ENCODE data around the gene AGBL1.
"Not testable (repeated sequence)": the region's sequence is repeated elsewhere in the genome, so short reads cannot be mapped to it uniquely, and the experiment has no call there.

Gene AGBL1

DNA sequence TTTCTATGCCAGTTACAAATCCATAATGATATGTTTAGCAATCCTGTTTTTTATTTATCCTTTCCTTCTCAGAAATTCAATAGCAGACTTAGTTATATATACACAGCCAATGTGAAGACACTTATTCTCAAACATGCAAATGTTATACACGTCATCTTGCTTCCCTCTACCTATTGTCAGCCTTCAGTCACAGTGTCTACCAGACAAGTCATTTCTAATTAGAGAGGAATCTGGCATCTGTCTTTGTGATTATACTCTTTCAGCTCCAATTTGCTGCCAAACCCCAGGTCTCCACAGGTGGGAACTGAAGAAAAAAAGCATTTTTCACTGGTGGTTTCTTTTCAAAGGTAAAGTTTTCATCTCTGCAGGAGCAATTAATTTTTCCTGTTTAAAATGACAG, 793.1 kb downstream of the AGBL1 start:
- H3K4me3 ChIP-seq (ENCODE audit: low read depth, low read length) = no peak overlapping the region
- TF ChIP-seq, protein P1, sequence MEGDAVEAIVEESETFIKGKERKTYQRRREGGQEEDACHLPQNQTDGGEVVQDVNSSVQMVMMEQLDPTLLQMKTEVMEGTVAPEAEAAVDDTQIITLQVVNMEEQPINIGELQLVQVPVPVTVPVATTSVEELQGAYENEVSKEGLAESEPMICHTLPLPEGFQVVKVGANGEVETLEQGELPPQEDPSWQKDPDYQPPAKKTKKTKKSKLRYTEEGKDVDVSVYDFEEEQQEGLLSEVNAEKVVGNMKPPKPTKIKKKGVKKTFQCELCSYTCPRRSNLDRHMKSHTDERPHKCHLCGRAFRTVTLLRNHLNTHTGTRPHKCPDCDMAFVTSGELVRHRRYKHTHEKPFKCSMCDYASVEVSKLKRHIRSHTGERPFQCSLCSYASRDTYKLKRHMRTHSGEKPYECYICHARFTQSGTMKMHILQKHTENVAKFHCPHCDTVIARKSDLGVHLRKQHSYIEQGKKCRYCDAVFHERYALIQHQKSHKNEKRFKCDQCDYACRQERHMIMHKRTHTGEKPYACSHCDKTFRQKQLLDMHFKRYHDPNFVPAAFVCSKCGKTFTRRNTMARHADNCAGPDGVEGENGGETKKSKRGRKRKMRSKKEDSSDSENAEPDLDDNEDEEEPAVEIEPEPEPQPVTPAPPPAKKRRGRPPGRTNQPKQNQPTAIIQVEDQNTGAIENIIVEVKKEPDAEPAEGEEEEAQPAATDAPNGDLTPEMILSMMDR (IDR thresholded peaks at IDR 0.05; ENCODE audit: low read depth, low read length, missing control alignments) = no peak
- DNase-seq (ENCODE audit: low read depth) = no peak

DNA sequence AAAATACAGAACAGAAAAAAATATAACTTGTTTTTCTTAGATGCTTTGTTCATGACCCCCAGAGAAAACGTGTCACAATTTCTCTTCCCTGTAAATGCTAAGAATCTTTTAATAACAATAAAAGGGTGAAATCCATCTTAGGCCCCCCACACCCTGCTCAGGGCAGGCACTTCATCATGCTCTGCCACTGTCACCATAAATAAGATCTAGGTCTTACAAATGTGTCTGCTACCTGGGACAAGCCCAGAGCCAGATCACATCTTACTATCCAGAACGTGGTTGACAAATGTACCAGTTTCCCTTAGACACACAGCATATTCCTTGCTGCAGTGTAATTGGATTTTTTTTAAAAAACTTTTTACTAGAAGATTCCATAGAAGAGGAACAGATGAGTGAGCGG, 795.4 kb downstream of the AGBL1 start:
- TF ChIP-seq, protein P1 (IDR thresholded peaks at IDR 0.05; ENCODE audit: low read depth, low read length, missing control alignments) = no peak
- no peak for DNase-seq (ENCODE audit: low read depth)
- no peak overlapping the region for H3K4me3 ChIP-seq (ENCODE audit: low read depth, low read length)

DNA sequence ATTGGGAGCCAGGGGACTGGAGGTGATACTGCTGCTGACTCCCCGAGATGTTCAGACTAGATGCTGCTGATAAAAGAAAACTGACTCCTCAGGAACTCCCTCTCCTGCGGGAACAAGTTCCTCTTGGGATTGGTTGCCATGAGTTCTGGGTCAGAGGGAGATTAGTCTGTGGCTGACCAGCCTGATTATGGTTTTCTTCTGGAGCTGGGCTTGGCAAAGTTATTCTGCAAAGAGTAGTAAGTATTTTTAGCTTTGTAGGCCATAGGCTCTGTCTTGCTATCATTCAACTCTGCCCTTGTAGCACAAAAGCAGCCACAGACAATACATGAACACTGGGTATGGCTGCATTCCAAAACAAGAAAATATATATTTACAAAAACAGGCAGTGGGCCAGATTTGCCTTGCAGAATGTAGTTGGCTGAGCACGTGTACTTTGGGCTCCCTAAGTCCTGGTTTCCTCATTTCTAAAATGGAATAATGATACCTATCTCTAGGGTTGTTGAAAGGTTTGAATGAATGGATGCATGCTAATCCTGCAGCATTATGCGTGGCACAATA, 796.8 kb downstream of the AGBL1 start:
- TF ChIP-seq, protein P1 (IDR thresholded peaks at IDR 0.05; ENCODE audit: low read depth, low read length, missing control alignments) = no peak
- H3K4me3 ChIP-seq (ENCODE audit: low read depth, low read length) = no peak overlapping the region
- no peak for DNase-seq (ENCODE audit: low read depth)

DNA sequence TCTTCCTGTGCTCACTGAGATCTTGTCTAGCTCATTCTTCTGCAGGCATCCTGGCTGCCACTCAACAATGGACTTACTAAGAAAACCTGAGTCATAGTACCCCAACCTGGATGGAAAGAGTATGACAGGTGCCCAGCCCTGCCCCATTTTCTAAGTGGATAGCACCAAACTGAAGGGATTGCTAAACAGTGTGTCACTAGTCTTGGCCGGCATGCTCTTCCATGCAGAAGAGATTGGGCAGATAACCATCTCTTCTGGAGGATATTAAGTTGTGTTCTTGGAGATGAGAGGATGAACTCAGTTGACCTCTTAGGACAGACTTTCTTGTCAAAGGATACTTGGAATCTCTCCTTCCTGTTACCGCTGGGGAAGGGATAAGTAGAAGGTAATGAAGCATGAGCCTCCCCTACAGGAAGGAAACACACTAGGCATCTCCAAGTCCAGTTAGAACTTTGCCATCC, 797.5 kb downstream of the AGBL1 start:
- DNase-seq (ENCODE audit: low read depth) = no peak
- H3K4me3 ChIP-seq (ENCODE audit: low read depth, low read length) = no peak overlapping the region
- TF ChIP-seq, protein P1 (IDR thresholded peaks at IDR 0.05; ENCODE audit: low read depth, low read length, missing control alignments) = no peak

DNA sequence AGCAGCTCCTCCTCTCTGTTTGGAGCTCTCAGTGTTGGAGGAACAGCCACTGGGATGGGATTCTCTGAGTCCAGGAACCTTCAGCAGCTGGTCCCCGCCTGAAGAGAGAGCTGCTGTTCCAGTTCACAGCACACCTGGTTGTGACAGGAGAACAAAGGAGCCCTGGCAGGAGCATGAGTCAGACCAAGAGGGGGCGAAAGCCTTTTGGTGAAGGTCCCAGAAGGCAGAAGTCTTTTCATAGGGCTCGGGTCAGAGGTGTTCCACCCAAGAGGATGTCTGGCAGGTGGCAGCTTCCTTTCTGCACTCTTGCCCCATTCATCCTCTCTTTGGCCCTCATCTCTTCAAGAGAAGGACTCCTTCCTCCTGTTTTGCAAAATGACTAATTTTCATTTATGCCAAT, 799.2 kb downstream of the AGBL1 start:
- peak; percentile 4 for DNase-seq (ENCODE audit: low read depth)

DNA sequence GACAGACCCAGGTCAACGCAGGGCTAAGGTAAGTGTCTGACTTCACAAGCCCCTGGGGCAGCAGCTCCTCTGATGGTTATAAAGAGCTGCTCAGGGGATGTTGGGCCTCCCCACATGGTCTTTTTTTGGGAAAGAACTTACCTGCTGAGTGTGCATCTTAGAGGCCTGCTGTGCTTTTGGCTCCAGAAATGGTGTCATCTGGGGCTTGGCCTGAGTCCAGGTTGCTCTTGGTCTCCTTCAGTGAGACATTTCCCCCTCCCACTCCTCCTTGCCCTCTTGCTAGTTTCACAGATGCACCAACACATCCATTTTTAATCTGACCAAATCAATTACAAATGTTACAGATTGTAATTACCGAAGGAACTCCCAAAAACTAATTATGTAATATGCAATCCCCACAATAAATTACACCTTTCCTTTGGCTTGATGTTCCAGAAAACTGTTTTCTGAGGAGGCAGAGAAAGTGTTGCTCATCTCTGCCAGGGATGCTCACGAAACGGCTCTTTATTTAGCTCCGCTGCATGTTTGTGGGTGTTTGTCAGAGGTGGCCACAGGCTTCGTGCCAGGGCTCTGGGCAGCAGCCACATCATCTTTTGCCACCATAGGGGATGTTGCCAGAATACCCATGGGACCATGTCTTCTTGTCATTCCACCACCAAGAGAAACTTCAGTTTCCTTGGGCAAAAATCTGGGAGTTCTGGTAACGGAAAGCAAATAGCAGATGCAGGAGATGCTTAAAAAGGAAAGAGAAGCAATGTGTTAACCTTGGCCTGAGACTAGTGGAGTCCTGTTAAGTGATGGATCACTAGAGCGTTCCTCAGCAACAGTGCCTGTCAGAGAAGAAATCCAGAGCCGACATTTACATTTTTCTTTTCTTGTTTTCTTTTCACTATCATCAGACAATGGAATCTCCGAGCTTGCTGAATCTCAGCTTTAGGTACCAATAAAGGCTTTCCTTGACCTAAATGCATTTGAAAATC, 799.9 kb downstream of the AGBL1 start:
- no peak for DNase-seq (ENCODE audit: low read depth)
- TF ChIP-seq, protein P1 (IDR thresholded peaks at IDR 0.05; ENCODE audit: low read depth, low read length, missing control alignments) = no peak
- no peak overlapping the region for H3K4me3 ChIP-seq (ENCODE audit: low read depth, low read length)

More for the DNA sequence above, 799.2 kb downstream of the AGBL1 start:
- H3K4me3 ChIP-seq (ENCODE audit: low read depth, low read length) = not testable (repeated sequence)

DNA sequence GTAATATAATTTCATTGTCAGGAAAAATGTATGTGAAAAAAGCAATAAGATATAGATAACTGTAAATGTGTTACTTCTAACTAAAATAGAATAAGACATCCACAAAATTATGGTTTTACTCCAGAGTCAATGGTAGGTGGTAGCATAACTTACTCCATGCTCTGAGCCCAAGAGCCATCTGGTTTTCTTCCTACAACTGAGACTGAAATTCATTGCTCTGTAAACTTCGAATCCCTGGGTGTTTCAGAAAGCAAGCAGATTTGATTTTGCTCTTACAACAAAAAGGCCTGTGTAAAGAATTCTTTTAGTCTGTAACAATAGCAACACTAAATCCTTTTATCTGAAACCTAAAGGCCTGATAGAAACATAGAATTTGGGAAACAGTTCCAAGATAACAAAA, 805.9 kb downstream of the AGBL1 start:
- TF ChIP-seq, protein P1 (IDR thresholded peaks at IDR 0.05; ENCODE audit: low read depth, low read length, missing control alignments) = no peak
- no peak overlapping the region for H3K4me3 ChIP-seq (ENCODE audit: low read depth, low read length)
- no peak for DNase-seq (ENCODE audit: low read depth)

Data from GM12864 (cell line).